Immature natural killer cell (primary cell): ENCODE results near the gene GMNN. TPM values are rescaled to one million over a fixed set of nuclear protein-coding genes. Genes with fewer than 3 reads are reported as not detected.
A peak's percentile ranks its signal among the peaks of the same experiment; 100 is the strongest.
"Not testable (repeated sequence)": the region's sequence is repeated elsewhere in the genome, so short reads cannot be mapped to it uniquely, and the experiment has no call there.

ENCODE experiments used
- DNase-seq, 3 donors: peaks; one replicate each; pipeline ENCODE4 v3.0.0; 2022; ENCODE audit warnings: mixed read lengths in 1 of 3
- H3K27ac Mint-ChIP-seq, 6 donors: one replicate each; pipeline ENCODE4 v1.8.0; 2020; ENCODE audit warnings: mixed read lengths in 6 of 6, mild to moderate bottlenecking in 5 of 6, inconsistent platforms in 4 of 6, moderate library complexity in 3 of 6
- H3K27me3 Mint-ChIP-seq, 3 donors: one replicate each; pipeline ENCODE4 v1.8.0; 2020 to 2021; ENCODE audit warnings: low read depth in 3 of 3, mild to moderate bottlenecking in 3 of 3, mixed read lengths in 3 of 3, moderate library complexity in 3 of 3, inconsistent platforms in 1 of 3
- H3K36me3 Mint-ChIP-seq, 3 donors: one replicate each; pipeline ENCODE4 v1.8.0; 2020; ENCODE audit warnings: mixed read lengths in 3 of 3, inconsistent platforms in 2 of 3, mild to moderate bottlenecking in 2 of 3
- H3K4me1 Mint-ChIP-seq, 2 donors: one replicate each; pipeline ENCODE4 v1.8.0; 2020; ENCODE audit warnings: inconsistent platforms in 2 of 2, mild to moderate bottlenecking in 2 of 2, mixed read lengths in 2 of 2, moderate library complexity in 1 of 2
- H3K4me3 Mint-ChIP-seq, 5 donors: one replicate each; pipeline ENCODE4 v1.8.0; 2020; ENCODE audit warnings: mild to moderate bottlenecking in 5 of 5, mixed read lengths in 5 of 5, inconsistent platforms in 3 of 5, moderate library complexity in 3 of 5
- H3K9me3 Mint-ChIP-seq, 6 donors: one replicate each; pipeline ENCODE4 v1.8.0; 2020; ENCODE audit warnings: mild to moderate bottlenecking in 6 of 6, mixed read lengths in 6 of 6, inconsistent platforms in 4 of 6, moderate library complexity in 3 of 6
- polyA plus RNA-seq, 3 donors: library from polyadenylated mRNA; unstranded; fragments of 300-500 nt; fragmentation: Illumina TruSeq; gene quantifications; one replicate each; pipeline ENCODE4 v1.2.3, GENCODE V29; 2021

The GMNN gene
- 1 to 10 TPM; 5.1 to 9.6 (median 5.2) TPM for polyA plus RNA-seq

- H3K27me3 Mint-ChIP-seq, result peaks cover 10 to 13% (median 10%) of the 10 kb centered on the region in 3 donors
- H3K9me3 Mint-ChIP-seq, result no peaks in the 10 kb centered on the region
- no peaks in the 10 kb centered on the region for H3K36me3 Mint-ChIP-seq
- DNase-seq, result peak; percentile 96 to 97 (median 96)
- H3K4me1 Mint-ChIP-seq, result peaks cover 19 to 34% of the 10 kb centered on the region in 2 donors
- peak within 1 kb of the TSS; percentile 88 to 99 (median 98) for H3K27ac Mint-ChIP-seq
- peak within 1 kb of the TSS; percentile 98 to 100 (median 99) for H3K4me3 Mint-ChIP-seq
Measured at GRCh38 chr6:24774696-24775519, at the start of gene GMNN. Gene GMNN (plus strand): TSS chr6:24774937. CDS start chr6:24777247, 2,310 bp downstream.

- peaks cover 0 to 14% (median 6%) of the 10 kb centered on the region in 6 donors for H3K9me3 Mint-ChIP-seq
- H3K4me1 Mint-ChIP-seq, H3K4me3 Mint-ChIP-seq, H3K27ac Mint-ChIP-seq, DNase-seq: not testable (repeated sequence)
- peaks cover 4 to 13% (median 10%) of the 10 kb centered on the region in 3 donors for H3K36me3 Mint-ChIP-seq
- H3K27me3 Mint-ChIP-seq, result peaks cover 2 to 11% (median 9%) of the 10 kb centered on the region in 3 donors
Measured at GRCh38 chr6:24730653-24731052, 44.1 kb upstream of the GMNN start.

- Mint-ChIP-seq H3K27me3 (peaks cover 2 to 13% (median 9%) of the 10 kb centered on the region in 3 donors), H3K36me3 (peaks cover 4 to 13% (median 10%) of the 10 kb centered on the region in 3 donors), H3K9me3 (peaks cover 0 to 14% (median 6%) of the 10 kb centered on the region in 6 donors)
- DNase-seq, H3K4me1 Mint-ChIP-seq, H3K27ac Mint-ChIP-seq, H3K4me3 Mint-ChIP-seq: not testable (repeated sequence)
Measured at GRCh38 chr6:24731456-24732134, 43.1 kb upstream of the GMNN start.

DNA sequence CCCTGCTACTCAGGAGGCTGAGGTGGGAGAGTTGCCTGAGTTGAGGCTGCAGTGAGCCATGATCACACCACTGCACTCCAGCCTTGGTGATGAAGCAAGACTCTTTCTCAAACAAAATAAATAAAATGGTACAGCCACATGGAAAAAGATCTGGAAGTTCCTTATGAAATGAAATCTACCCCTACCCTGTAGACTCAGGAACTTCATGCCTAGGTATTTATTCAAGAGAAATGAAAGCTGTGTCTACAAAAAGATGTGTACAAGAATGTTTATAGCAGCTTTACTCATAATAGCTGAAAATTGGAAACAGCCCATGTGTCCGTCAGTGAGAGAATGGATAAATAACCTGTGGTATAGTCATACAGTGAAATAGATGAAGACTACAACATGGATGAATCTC is 40.6 kb upstream of the GMNN start:
- no peak for DNase-seq
- Mint-ChIP-seq H3K9me3 (peaks cover 0 to 14% (median 6%) of the 10 kb centered on the region in 6 donors), H3K4me1 (no peaks in the 10 kb centered on the region), H3K4me3 (no peak overlapping the region), H3K36me3 (peaks cover 4 to 17% (median 10%) of the 10 kb centered on the region in 3 donors), H3K27ac (no peak overlapping the region), H3K27me3 (peaks cover 3 to 7% (median 7%) of the 10 kb centered on the region in 3 donors)

- H3K4me3 Mint-ChIP-seq, DNase-seq, H3K27ac Mint-ChIP-seq, H3K27me3 Mint-ChIP-seq, H3K4me1 Mint-ChIP-seq: not testable (repeated sequence)
- Mint-ChIP-seq H3K9me3 (peaks cover 0 to 14% (median 6%) of the 10 kb centered on the region in 6 donors), H3K36me3 (peaks cover 4 to 14% (median 10%) of the 10 kb centered on the region in 3 donors)
Measured at GRCh38 chr6:24734710-24735109, 40.0 kb upstream of the GMNN start.

DNA sequence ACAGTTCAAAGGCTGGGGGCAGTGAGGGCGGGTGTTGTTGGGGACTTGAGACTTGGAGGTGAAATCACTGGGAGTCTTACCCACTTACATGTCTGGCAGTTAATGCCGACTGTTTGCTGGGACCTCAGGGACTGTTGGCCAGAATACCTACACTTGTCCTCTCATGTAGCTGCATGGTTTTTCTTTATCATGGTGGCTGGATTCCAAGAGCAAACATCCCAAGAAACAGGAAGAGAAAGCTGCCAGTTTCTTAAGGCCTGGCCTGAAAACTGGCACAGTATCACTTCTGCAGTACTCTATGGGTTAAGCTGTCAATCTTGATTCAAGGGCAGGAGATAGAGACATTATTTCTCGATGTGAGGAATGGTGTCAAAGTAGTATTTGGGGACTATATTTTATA is 36.0 kb upstream of the GMNN start:
- Mint-ChIP-seq H3K4me1 (no peaks in the 10 kb centered on the region), H3K4me3 (no peak overlapping the region), H3K36me3 (peaks cover 0 to 4% (median 0%) of the 10 kb centered on the region in 3 donors), H3K27me3 (peaks cover 3 to 12% (median 9%) of the 10 kb centered on the region in 3 donors), H3K27ac (no peak overlapping the region), H3K9me3 (peaks cover 0 to 1% (median 0%) of the 10 kb centered on the region in 6 donors)
- DNase-seq, result no peak

DNA sequence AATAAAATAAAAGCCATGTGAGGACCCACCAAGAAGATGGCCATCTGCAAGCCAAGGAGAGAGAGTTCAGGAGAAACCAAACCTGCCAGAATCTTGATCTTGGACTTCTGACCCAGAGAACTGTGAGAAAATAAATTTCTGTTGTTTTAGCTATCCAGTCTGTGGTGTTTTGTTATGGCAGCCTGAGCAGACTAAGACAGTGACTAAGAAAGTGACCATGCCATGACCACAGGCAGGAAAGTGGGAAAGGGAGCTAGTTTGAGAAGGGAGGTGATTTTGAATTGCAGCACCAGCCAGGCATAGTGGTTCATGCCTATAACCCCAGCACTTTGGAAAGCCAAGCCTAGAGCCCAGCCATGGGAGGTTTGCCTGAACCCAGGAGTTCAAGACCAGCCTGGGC is 33.9 kb upstream of the GMNN start:
- peaks cover 0 to 1% (median 0%) of the 10 kb centered on the region in 6 donors for H3K9me3 Mint-ChIP-seq
- no peak overlapping the region for H3K4me3 Mint-ChIP-seq
- H3K36me3 Mint-ChIP-seq, result peaks cover 0 to 4% (median 0%) of the 10 kb centered on the region in 3 donors
- H3K27me3 Mint-ChIP-seq, result peaks cover 3 to 10% (median 4%) of the 10 kb centered on the region in 3 donors
- H3K4me1 Mint-ChIP-seq, result no peaks in the 10 kb centered on the region
- no peak for DNase-seq
- H3K27ac Mint-ChIP-seq, result no peak overlapping the region

DNA sequence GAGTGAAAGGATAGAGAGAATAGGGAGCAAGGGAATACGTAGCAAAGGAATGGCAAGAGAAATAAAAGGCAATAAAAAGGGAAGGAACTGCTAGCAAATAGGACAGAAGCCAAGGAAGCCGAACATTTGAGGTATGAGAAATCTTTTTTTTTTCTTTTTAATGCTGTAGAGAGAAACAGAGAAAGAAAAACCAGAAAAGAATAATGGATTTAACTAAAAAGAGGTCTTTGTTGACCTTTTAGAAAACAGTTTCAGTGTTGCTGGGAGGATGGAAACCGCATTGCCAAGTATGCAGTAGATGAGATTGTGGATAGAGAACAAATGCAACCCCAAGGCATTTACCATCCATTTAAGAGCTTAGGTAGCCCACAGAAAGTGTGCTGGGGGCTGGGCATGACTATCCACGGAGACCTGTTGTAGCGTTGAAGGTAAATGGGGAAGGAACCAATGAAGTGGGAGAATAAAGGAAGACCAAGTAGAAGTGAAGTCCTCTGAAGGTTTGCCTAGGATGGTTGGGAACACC is 32.5 kb upstream of the GMNN start:
- no peaks in the 10 kb centered on the region for H3K4me1 Mint-ChIP-seq
- peaks cover 0 to 3% (median 0%) of the 10 kb centered on the region in 3 donors for H3K36me3 Mint-ChIP-seq
- DNase-seq, result no peak
- no peak overlapping the region for H3K27ac Mint-ChIP-seq
- H3K27me3 Mint-ChIP-seq, result peaks cover 2 to 10% (median 3%) of the 10 kb centered on the region in 3 donors
- no peak overlapping the region for H3K4me3 Mint-ChIP-seq
- H3K9me3 Mint-ChIP-seq, result peaks cover 0 to 1% (median 0%) of the 10 kb centered on the region in 6 donors

DNA sequence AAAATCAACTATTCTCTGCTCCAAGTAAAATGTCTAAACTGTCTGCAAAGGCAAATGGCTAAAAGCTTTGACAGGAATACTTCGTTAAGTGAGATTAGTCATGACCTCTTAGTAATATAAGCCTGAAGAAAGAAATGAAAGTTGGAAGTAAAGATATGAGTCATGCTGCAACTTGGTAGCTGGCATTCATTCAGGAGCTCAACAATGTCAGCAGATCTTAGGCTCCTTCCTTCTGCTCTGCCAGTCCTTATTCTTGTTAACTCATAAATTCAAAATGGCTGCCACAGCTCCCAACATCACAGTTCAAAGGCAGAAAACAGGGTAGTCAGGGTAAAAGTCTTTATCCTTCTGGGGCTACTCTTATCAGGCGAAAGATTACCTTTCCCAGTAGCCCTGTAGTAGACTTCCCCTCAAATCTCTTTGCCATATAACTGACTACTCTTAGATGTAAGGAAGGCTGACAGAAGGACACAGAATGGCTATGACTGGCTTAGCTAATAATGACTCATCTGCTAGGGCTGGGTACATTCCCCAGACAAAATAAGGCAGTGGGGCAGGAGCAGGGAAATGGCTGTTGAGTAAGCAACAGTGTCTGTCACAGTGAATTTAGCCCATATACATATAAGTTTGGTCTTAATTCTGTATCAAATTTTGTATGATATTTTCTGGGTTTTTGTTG is 31.3 kb upstream of the GMNN start:
- H3K4me3 Mint-ChIP-seq, result no peak overlapping the region
- H3K27me3 Mint-ChIP-seq, result peaks cover 3 to 10% (median 3%) of the 10 kb centered on the region in 3 donors
- H3K4me1 Mint-ChIP-seq, result no peaks in the 10 kb centered on the region
- H3K27ac Mint-ChIP-seq, result no peak overlapping the region
- H3K9me3 Mint-ChIP-seq, result peaks cover 0 to 1% (median 0%) of the 10 kb centered on the region in 6 donors
- no peak for DNase-seq
- no peaks in the 10 kb centered on the region for H3K36me3 Mint-ChIP-seq

DNA sequence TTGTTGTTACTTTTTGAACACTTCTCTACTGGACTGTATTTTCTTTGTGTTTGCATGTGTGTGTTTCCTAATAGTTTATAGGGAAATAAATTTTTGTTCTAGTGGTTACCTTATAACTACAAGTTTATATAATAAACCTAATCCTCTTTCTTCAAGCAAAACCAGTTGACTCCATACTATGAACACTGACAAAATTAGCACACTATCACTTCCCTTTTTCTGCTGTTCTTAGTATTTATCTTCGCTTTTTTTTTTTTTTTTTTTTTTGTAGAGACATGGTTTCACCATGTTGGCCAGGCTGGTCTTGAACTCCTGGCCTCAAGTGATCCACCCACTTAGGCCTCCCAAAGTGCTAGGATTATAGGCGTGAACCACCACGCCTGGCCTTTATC is 30.8 kb upstream of the GMNN start:
- H3K27ac Mint-ChIP-seq, result no peak overlapping the region
- H3K36me3 Mint-ChIP-seq, result no peaks in the 10 kb centered on the region
- no peak overlapping the region for H3K4me3 Mint-ChIP-seq
- peaks cover 0 to 10% (median 3%) of the 10 kb centered on the region in 3 donors for H3K27me3 Mint-ChIP-seq
- DNase-seq, result no peak
- no peaks in the 10 kb centered on the region for H3K4me1 Mint-ChIP-seq
- H3K9me3 Mint-ChIP-seq, result peaks cover 0 to 1% (median 0%) of the 10 kb centered on the region in 6 donors

DNA sequence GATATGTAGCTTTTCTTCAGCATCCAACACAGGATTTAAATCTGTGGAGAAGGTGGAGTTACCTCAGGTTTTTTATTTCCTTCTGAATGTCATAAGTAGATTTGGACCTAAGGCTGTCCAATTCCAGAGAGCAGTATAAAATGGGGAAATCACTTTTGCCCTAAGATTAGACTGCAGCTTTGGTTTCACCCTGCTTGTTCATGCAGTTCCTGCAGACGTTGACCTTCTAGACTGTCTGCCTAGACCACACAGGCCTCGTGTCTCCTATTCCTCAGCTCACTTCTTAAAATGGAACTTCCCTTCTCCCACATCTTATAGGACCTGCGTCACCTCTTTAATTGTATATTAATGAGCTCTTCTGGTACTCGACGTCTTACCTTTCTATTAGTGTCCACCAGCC is 29.8 kb upstream of the GMNN start:
- peaks cover 0 to 10% (median 3%) of the 10 kb centered on the region in 3 donors for H3K27me3 Mint-ChIP-seq
- no peak overlapping the region for H3K27ac Mint-ChIP-seq

GRCh38 chr6:24749297-24749696 is 25.4 kb upstream of the GMNN start:
- peaks cover 0 to 7% (median 2%) of the 10 kb centered on the region in 3 donors for H3K27me3 Mint-ChIP-seq
- H3K4me1 Mint-ChIP-seq, result no peaks in the 10 kb centered on the region
- peaks cover 0 to 3% (median 0%) of the 10 kb centered on the region in 3 donors for H3K36me3 Mint-ChIP-seq
- no peaks in the 10 kb centered on the region for H3K9me3 Mint-ChIP-seq
- no peak overlapping the region for H3K27ac Mint-ChIP-seq
- no peak overlapping the region for H3K4me3 Mint-ChIP-seq
- no peak for DNase-seq

More for the DNA sequence above, 29.8 kb upstream of the GMNN start:
- no peak for DNase-seq
- Mint-ChIP-seq H3K9me3 (peaks cover 0 to 1% (median 0%) of the 10 kb centered on the region in 6 donors), H3K4me3 (no peak overlapping the region), H3K4me1 (no peaks in the 10 kb centered on the region), H3K36me3 (peaks cover 0 to 3% (median 0%) of the 10 kb centered on the region in 3 donors)

- H3K4me1 Mint-ChIP-seq, DNase-seq, H3K9me3 Mint-ChIP-seq, H3K4me3 Mint-ChIP-seq, H3K27ac Mint-ChIP-seq, H3K36me3 Mint-ChIP-seq, H3K27me3 Mint-ChIP-seq: not testable (repeated sequence)
Measured at GRCh38 chr6:24750878-24751277, 23.9 kb upstream of the GMNN start.
